NT2/D1 (cell line): ENCODE results near the gene NKAIN2.

Experiments used
- SUZ12 ChIP-seq: IDR thresholded peaks from 2 replicates; pipeline ENCODE4 v1.6.1; 2011; ENCODE audit not compliant: insufficient read length, insufficient read depth; ENCODE audit errors: extremely low read depth
- YY1 ChIP-seq: IDR thresholded peaks from 2 replicates; pipeline ENCODE4 v1.6.1; 2011; ENCODE audit not compliant: insufficient read length, insufficient read depth
- ZNF274 ChIP-seq: IDR thresholded peaks from 2 replicates; pipeline ENCODE4 v1.6.1; 2011; ENCODE audit warnings: mild to moderate bottlenecking, low read depth, low read length

DNA sequence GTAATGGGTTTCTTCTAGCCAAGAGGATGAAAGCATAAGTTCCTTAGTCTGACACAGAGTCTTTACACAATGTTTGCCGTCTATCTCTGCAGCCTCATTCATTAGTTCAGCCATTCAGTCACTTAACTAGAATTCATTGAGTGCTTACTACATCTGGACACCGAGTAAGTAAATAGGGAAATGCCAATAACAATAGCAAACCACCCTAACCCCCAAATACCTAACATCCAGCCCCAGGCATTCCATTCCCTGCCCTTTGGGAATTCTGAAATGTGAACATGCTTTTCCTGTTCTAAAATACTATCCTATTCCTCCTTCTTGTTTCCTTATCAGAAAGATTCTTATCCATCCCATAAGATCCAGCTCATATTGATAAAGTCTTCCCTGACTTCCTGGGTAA, 881.0 kb downstream of the NKAIN2 start:
- no peak for TF ChIP-seq SUZ12
- TF ChIP-seq ZNF274: no peak
- no peak for TF ChIP-seq YY1
